ENCODE results near the gene GTF2F1. TPM values are rescaled to one million over a fixed set of nuclear protein-coding genes. Genes with fewer than 3 reads are reported as not detected.
"Not testable (repeated sequence)": the region's sequence is repeated elsewhere in the genome, so short reads cannot be mapped to it uniquely, and the experiment has no call there.

Gene GTF2F1
- total and polyA plus RNA-seq, 10 donors: 28.3 to 51.4 (median 41.5) TPM

GRCh38 chr19:6362027-6362350, 31.0 kb downstream of the GTF2F1 start:
- Histone ChIP-seq H3K36me3 (peaks cover 0 to 40% (median 32%) of the 10 kb centered on the region in 6 donors), H3K9me3 (no peaks in the 10 kb centered on the region), H3K27ac (peak overlapping the region; percentile 76 to 96 (median 91)), H3K4me1 (peaks cover 9 to 33% (median 20%) of the 10 kb centered on the region in 6 donors), H3K4me3 (peak overlapping the region; percentile 79 to 99 (median 96)), H3K27me3 (replicated peaks in 1 of 7) (no peaks in the 10 kb centered on the region)
- intact Hi-C loops (cut with DNase I; ENCODE audit: low total_unique reads): no loop called here
- DNase-seq: no peak
- TF ChIP-seq POLR2AphosphoS5 (IDR thresholded peaks at IDR 0.05) (no peak), POLR2A (IDR thresholded peaks at IDR 0.05) (no peak)
- TF ChIP-seq, protein P1, sequence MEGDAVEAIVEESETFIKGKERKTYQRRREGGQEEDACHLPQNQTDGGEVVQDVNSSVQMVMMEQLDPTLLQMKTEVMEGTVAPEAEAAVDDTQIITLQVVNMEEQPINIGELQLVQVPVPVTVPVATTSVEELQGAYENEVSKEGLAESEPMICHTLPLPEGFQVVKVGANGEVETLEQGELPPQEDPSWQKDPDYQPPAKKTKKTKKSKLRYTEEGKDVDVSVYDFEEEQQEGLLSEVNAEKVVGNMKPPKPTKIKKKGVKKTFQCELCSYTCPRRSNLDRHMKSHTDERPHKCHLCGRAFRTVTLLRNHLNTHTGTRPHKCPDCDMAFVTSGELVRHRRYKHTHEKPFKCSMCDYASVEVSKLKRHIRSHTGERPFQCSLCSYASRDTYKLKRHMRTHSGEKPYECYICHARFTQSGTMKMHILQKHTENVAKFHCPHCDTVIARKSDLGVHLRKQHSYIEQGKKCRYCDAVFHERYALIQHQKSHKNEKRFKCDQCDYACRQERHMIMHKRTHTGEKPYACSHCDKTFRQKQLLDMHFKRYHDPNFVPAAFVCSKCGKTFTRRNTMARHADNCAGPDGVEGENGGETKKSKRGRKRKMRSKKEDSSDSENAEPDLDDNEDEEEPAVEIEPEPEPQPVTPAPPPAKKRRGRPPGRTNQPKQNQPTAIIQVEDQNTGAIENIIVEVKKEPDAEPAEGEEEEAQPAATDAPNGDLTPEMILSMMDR (IDR thresholded peaks at IDR 0.05 in 8 of 11, conservative IDR thresholded peaks at IDR 0.05 in 3 of 11): no peak
- WGBS, 5 donors: 0 to 2% (median 1%) methylated on average over 7 of the region's 7 CpGs

GRCh38 chr19:6360857-6361216, 32.1 kb downstream of the GTF2F1 start:
- peaks cover 9 to 33% (median 20%) of the 10 kb centered on the region in 6 donors for H3K4me1 ChIP-seq
- WGBS, 5 donors: 91 to 96% (median 93%) methylated on average over 10 of the region's 10 CpGs
- H3K27me3 ChIP-seq (replicated peaks in 1 of 7); H3K9me3 ChIP-seq; DNase-seq; intact Hi-C loops (cut with DNase I; ENCODE audit: low total_unique reads): not testable (repeated sequence)
- peak overlapping the region in 7 of 8 donors; percentile 76 to 96 (median 93) for H3K27ac ChIP-seq
- peak overlapping the region in 6 of 8 donors; percentile 79 to 99 (median 96) for H3K4me3 ChIP-seq
- peaks cover 0 to 28% (median 21%) of the 10 kb centered on the region in 6 donors for H3K36me3 ChIP-seq

DNA sequence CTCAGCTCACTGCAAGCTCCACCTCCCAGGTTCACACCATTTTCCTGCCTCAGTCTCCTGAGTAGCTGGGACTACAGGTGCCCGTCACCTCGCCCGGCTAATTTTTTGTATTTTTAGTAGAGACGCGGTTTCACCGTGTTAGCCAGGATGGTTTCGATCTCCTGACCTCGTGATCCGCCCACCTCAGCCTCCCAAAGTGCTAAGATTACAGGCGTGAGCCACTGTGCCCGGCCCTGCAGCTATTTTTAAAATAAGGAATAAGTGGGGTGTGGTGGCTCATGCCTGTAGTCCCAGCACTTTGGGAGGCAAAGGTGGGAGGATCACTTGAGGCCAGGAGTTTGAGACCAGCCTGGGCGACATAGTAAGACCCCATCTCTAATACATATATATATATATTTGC, 32.5 kb downstream of the GTF2F1 start:
- Histone ChIP-seq H3K4me1 (peaks cover 9 to 33% (median 20%) of the 10 kb centered on the region in 6 donors), H3K36me3 (peaks cover 0 to 25% (median 17%) of the 10 kb centered on the region in 6 donors), H3K27ac (peak overlapping the region in 1 of 8 donors; percentile 94)
- DNase-seq; H3K9me3 ChIP-seq; H3K27me3 ChIP-seq (replicated peaks in 1 of 7); H3K4me3 ChIP-seq; intact Hi-C loops (cut with DNase I; ENCODE audit: low total_unique reads): not testable (repeated sequence)
- 90 to 98% (median 95%) methylated on average over 12 of the region's 12 CpGs for WGBS, 5 donors

- no peak for DNase-seq
These were observed 33.2 kb downstream of the GTF2F1 start for GRCh38 chr19:6359568-6360341.

DNA sequence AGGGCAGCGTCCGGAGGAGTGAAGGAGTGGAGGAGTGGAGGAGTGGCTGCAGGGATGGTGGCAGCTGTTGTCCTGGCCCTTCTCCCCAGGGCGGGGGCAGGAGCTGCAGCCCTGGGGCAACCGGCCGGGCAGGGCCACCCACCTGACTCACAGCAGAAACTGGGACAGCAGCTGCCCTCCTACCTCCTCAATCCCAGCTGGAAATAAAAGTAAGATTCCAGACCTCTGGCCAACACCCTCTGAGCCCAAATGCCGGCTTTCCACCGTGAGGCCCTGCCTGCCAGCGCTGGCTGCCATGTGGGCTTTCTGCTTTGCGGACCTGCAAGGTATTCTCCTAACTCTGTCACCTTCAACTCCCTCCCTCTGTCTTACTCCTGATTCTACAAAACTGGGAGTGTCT, 35.0 kb downstream of the GTF2F1 start:
- H3K27ac ChIP-seq: no peak overlapping the region
- WGBS, 5 donors: 70 to 80% (median 79%) methylated on average over 6 to 9 of the region's 9 CpGs
- H3K27me3 ChIP-seq (replicated peaks in 1 of 7): no peaks in the 10 kb centered on the region
- peaks cover 0 to under 1% (median 0%) of the 10 kb centered on the region in 6 donors for H3K36me3 ChIP-seq
- DNase-seq: no peak
- no peak for TF ChIP-seq POLR2A (IDR thresholded peaks at IDR 0.05)
- TF ChIP-seq, protein P1 (IDR thresholded peaks at IDR 0.05 in 8 of 11, conservative IDR thresholded peaks at IDR 0.05 in 3 of 11): no peak
- no peak for TF ChIP-seq POLR2AphosphoS5 (IDR thresholded peaks at IDR 0.05)
- no peak overlapping the region for H3K4me3 ChIP-seq
- H3K4me1 ChIP-seq: peaks cover 6 to 19% (median 14%) of the 10 kb centered on the region in 6 donors
- intact Hi-C loops (cut with DNase I; ENCODE audit: low total_unique reads): no loop called here
- H3K9me3 ChIP-seq: no peaks in the 10 kb centered on the region

More at GRCh38 chr19:6359568-6360341, 33.2 kb downstream of the GTF2F1 start:
- intact Hi-C loops (cut with DNase I; ENCODE audit: low total_unique reads): no loop called here
- H3K36me3 ChIP-seq: peaks cover 0 to 18% (median 10%) of the 10 kb centered on the region in 6 donors
- H3K27ac ChIP-seq: no peak overlapping the region
- peaks cover 9 to 33% (median 20%) of the 10 kb centered on the region in 6 donors for H3K4me1 ChIP-seq
- WGBS, 5 donors: 82 to 96% (median 88%) methylated on average over 5 of the region's 5 CpGs
- H3K4me3 ChIP-seq: no peak overlapping the region
- no peaks in the 10 kb centered on the region for H3K27me3 ChIP-seq (replicated peaks in 1 of 7)
- TF ChIP-seq POLR2A (IDR thresholded peaks at IDR 0.05) (no peak), POLR2AphosphoS5 (IDR thresholded peaks at IDR 0.05) (no peak)
- TF ChIP-seq, protein P1 (IDR thresholded peaks at IDR 0.05 in 8 of 11, conservative IDR thresholded peaks at IDR 0.05 in 3 of 11): no peak
- no peaks in the 10 kb centered on the region for H3K9me3 ChIP-seq
